H7 (cell line): Measurements from ENCODE around the gene SUN1. TPM values are rescaled to one million over a fixed set of nuclear protein-coding genes. Genes with fewer than 3 reads are reported as not detected.

Experiments
- DNase-seq: peaks from one replicate; pipeline ENCODE4 v3.0.0; 2012
- H3K27me3 ChIP-seq: 2 replicates; pipeline ENCODE4 v1.6.0; 2011; ENCODE audit warnings: mild to moderate bottlenecking, low read length; ENCODE audit not compliant: control insufficient read depth, insufficient read depth
- H3K36me3 ChIP-seq: replicated peaks from 2 replicates; pipeline ENCODE4 v1.5.1; 2011; ENCODE audit warnings: low read length; ENCODE audit not compliant: control insufficient read depth, insufficient read depth
- H3K4me3 ChIP-seq: 2 replicates; pipeline ENCODE4 v1.5.1; 2011; ENCODE audit warnings: low read depth, mild to moderate bottlenecking, control low read depth, low read length, moderate library complexity; ENCODE audit not compliant: insufficient read depth
- total RNA-seq: library from RNA; depleted of rRNA; stranded (reverse); fragments of >200 nt; shearing (Covaris generic); gene quantifications from 2 replicates; pipeline ENCODE4 v1.2.3, GENCODE V29; 2014

SUN1 gene
- total RNA-seq, 1 experiment from 2014 or later: 60.5 TPM

DNA sequence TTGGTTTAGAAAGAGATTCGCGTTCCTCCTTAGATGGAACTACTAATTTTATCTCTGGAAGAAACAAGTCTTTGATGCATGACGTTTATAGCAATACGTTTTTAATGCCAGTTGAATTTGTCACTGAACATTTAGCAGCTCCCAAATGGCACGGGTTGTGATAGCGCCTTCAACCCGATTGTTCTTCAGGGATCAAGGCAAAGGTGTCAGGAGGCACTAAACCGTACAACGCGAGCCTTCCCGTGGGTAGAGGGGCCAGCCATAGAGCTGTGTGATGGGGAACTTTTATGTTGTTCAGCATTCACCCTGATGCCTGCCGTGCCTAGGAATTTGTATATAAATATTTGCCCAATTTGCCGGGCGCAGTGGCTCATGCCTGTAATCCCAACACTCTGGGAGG lies 47.4 kb downstream of the SUN1 start:
- no peaks in the 10 kb centered on the region; the same call in 1 of the 2 replicates for H3K36me3 ChIP-seq
- no peak overlapping the region for H3K4me3 ChIP-seq
- no peaks in the 10 kb centered on the region for H3K27me3 ChIP-seq
- DNase-seq: no peak

DNA sequence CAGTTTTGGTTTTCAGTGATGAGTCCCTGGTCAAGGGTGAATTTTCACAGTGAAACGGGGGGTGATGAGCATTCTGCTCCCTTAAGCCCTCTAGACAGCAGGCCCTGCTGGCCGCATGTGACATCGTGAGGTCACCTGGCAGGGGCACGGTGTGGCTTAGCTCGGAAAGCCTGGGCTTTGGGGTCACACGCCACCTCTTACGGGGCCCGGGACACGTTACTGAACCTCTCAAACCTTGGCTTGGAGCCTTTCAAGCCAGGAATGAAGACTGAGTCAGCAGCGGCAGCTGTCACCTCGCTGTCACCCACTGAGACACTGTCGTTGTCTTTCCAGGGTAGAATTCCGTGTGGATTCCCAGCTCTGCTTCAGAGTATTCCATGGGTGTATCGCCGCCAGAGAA lies 48.2 kb downstream of the SUN1 start:
- Histone ChIP-seq H3K4me3 (no peak overlapping the region), H3K36me3 (no peaks in the 10 kb centered on the region; the same call in 1 of the 2 replicates), H3K27me3 (no peaks in the 10 kb centered on the region)
- DNase-seq: no peak

DNA sequence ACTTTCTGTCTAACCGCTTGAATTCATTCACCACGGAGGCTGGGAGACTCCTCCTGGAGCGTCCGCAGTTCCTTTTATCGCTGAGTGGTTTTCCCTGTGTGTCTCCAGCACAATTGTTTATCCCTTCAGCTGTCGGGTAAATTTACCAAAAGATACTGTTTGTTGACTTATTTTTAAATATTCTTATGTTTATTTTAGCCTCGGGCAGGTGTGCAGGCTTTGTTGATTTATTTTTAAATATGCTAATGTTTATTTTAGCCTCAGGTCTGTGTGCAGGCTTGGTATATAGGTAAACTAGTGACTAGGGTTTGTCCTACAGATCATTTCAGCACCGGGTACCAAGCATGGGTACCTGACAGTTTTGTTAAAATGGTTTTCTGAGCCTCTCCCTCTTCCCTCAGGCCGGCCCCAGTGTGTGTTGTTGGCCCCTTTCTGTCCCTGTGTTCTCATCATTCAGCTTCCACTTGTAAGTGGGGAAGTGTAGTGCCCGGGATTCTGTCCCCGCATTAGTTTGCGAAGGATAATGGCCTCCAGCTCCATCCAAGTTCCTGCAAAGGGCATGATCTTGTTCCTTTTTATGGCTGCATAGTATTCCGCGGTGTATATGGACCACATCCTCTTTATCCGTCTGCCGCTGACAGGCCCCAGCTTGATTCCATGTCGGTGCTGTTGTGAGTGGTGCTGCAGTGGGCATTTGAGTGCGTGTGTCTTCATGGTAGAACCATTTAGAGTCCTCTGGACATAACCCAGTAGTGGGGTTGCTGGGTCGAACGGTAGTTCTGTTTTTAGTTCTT lies 49.4 kb downstream of the SUN1 start:
- Histone ChIP-seq H3K27me3 (no peaks in the 10 kb centered on the region), H3K4me3 (no peak overlapping the region), H3K36me3 (peaks cover 3% of the 10 kb centered on the region)
- DNase-seq: no peak

DNA sequence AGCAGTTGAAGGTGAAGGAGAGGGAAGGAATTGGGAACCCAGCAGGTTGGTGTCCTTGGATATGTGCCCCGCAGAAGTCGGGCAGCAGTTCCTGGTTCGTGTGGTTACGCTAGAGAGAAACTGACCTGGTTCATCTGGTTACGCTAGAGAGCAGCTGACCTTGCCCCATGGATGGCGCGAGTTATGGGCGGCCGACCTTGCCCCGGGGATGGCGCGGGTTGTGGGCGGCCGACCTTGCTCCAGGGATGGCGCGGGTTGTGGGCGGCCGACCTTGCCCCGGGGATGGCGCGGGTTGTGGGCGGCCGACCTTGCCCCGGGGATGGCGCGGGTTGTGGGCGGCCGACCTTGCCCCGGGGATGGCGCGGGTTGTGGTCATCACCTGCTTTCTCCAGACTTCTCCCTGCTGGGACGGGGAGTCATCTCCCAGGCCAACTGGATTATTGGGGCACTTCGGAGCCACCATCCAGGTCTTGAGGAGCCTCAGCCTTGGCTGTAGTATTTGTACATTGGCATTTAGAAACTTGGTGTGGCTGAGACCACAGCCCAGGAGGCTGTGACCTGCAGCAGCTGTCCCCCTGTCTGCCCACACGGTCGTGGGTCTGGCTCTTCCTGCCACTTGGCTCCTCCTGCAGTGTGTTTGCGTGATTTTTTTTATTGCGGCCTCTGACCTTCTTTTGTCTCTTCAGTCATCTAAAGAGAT lies 50.2 kb downstream of the SUN1 start:
- Histone ChIP-seq H3K4me3 (no peak overlapping the region), H3K27me3 (no peaks in the 10 kb centered on the region), H3K36me3 (peaks cover 3% of the 10 kb centered on the region)
- DNase-seq: peak; percentile 46

DNA sequence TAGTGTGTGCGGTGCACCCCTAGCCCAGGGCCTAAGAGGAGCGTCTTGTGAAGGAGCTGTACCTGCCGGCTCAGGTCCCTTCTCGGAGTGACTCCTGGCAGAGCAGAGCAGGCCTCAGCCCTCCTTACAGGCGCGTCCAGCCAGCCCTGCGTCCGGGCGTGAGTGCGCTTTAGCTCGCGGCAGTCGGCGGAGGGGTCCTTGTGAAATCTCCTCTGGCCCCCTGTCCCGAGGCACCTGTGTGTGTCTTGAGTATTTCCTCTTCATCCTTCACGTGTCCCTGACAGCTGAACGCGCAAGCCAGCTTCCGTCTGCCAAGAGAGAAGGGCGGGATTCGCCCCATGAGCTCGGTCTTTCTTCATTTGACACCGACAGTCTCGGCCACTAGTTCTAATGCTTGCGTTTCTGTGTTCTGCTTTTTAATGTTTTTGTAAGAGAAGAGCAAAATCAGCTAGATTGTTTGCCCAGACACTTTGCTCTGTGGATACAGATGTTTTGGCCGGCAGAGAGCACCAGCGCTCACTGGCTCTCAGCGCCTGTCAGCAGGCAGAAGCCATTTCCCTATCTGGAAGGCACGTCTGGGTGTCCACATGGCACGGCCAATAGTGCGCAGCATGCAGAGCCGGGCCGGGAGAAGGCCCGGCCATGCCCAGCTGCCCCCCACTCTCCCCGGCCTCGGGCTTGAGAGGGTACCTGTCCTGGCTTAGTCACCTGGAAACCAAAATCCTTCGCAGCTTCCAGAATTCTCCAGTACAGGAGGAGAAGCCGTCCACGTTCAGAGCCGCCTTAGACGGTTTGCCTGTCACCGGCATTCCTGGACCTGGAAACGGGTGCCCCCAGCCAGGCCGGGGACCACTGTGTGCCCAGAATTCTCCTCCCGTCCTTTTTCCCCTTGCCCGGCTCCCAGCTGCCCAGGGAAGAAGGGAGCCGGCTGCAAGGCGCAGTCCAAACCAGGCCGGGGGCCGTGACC lies 51.1 kb downstream of the SUN1 start:
- Histone ChIP-seq H3K36me3 (peaks cover 3% of the 10 kb centered on the region), H3K4me3 (no peak overlapping the region), H3K27me3 (no peaks in the 10 kb centered on the region)
- DNase-seq: peak; percentile 60

DNA sequence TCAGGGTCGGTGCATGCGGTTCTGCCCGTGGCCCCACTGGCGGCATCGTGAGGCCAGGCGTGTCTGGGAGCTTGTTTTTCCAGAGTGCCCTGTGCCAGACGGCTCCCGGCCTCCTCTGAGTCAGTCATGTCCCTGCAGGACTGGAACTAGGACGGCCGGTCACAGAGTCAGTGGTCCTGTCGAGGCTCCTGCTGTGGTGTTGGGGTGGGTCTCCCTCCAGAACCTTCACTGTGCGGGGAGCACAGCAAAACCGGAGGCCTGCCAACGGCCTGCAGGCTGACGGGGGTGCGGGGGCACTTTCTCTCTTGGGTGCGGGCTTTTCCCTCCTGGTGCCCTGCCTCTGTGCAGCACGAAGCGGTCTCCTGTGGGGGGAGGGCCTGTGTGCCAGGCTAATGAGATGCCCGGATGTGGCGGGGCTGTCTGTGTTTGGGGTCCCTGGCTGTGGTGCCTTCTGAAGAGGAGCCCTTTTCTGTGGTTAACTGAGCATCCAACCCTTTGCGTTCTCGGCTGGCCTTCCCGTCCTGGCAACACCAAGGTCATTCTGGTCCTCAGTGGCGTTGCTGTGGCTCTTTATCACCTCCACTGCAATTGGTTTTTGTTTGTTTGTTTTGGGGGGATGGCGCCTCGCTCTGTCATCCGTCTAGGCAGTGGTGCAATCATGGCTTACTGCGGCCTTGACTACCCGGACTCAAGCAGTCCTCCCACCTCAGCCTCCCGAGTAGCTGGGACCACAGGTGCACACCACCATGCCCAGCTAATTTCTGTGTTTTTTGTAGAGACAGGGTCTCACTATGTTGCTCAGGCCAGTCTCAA lies 52.1 kb downstream of the SUN1 start:
- no peak overlapping the region for H3K4me3 ChIP-seq
- peaks cover 3% of the 10 kb centered on the region for H3K36me3 ChIP-seq
- no peak for DNase-seq
- H3K27me3 ChIP-seq: no peaks in the 10 kb centered on the region

DNA sequence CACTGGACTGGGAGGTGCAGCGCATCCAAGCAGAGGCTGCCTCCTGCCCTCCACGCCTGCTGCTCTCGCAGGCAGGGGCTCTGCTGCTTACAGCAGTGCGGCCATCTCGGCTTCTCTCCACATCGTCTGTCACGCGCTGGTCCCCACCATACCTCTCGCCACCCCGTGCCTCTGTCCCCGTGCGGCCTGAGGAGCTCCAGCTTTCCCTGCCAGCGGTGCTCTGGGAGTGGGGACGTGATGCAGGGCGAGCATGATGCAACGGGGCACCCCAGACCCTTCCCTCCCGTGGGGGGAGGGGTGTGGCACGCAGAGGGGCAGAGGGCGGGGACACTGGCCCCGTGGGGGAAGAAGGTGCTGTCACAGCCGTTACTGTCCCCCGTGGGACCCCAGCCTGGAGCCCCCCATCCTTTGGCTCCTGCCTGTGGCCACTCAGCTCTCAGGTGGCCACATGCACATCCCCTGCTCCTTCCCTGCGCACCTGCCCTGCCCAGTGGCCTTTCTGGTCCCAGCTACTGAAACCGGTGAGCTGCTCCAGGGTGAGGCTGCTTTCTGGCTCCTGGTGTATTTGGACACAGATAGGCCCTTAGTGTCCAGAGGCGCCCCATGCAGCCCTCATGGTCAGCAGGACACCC lies 53.1 kb downstream of the SUN1 start:
- no peak overlapping the region for H3K4me3 ChIP-seq
- H3K27me3 ChIP-seq: no peaks in the 10 kb centered on the region
- peak; percentile 67 for DNase-seq
- peaks cover 3% of the 10 kb centered on the region for H3K36me3 ChIP-seq

DNA sequence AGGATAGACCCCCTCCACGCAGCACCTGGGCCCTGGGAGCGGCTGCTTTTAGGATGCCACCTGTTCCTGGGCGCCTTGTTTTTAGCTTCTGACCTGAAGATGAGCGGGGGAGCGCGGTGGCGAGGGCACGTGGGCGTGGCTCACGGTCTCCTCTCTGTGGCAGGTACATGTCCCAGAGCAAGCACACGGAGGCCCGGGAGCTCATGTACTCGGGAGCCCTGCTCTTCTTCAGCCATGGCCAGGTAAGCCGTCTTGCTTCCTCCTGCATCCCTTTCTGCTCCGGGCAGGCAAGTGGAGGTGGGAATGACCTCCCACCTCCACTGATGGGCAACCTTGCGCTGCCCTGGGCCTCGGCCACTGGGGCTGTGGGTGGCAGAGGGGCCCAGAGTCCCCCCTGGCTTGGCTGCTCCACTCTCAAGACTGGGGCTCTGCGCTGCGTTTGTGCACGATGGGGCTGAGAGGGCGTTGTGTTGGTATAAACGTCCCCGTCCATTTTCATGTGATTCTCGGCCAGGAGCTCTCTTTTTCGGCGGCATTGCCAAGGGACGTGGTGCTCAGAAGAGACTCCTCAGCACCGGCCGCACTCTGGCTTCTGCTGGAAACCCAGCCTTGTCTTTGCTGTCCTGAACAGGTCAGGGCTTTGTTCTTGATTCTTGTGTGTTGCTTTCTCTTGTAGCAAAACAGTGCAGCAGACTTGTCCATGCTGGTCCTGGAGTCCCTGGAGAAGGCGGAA lies 53.8 kb downstream of the SUN1 start:
- no peaks in the 10 kb centered on the region for H3K27me3 ChIP-seq
- H3K36me3 ChIP-seq: peaks cover 7% of the 10 kb centered on the region
- no peak overlapping the region for H3K4me3 ChIP-seq
- peak; percentile 49 for DNase-seq

DNA sequence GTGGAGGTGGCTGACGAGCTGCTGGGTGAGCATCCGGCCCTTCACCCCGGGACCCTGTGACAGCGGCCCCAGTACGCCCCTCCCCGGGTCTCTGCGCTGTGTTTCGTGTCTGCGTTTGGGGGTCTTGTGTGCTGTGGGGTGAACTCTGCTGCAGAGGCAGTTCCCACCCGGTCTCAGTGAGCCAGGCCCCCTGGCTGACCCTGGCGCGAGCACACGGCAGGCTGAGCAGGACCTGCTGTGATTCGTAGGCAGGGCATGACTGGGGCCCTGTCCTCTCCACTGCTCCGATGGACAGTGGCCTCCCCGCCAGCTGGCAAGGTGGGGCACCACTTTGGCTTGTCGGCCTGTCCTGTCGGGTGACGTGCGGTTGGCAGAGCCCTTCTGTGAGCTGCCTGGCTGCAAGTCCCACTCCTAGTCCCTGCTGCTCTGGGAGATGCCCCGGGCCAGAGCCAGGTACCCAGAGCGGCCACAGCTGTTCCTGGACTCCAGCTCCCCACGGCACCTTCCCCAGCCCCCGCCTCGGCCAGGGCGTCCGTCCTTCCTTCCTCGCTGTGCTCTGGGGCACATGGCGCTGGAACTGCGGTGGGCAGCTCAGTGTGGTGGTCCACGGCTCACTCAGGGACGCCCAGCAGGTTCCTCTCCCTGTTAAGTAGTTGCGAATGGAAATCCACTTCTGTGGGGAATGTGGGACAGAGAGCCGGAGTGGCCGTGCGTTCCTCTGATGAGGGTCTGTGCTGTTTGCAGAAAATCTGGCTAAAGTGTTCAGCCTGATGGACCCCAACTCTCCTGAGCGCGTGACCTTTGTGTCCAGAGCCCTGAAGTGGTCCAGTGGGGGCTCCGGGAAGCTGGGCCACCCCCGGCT lies 54.6 kb downstream of the SUN1 start:
- no peak for DNase-seq
- H3K27me3 ChIP-seq: no peaks in the 10 kb centered on the region
- H3K36me3 ChIP-seq: peaks cover 7% of the 10 kb centered on the region
- no peak overlapping the region for H3K4me3 ChIP-seq

DNA sequence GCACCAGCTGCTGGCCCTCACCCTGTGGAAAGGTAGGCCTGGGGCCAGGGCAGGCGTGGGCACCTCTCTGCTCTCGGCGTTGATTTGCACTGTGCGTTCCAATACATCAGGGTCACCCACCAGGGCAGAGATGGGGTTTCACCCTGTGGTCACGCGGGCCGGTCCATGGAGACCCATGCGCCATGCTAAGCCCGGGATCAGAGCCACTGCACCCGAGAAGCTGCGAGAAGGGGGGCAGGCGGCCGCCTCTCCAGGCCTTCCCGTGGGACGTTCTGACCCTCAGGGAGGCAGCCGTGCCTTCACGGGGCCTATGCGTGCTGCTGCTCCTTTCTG lies 55.2 kb downstream of the SUN1 start:
- Histone ChIP-seq H3K36me3 (peaks cover 9% of the 10 kb centered on the region), H3K4me3 (no peak overlapping the region), H3K27me3 (no peaks in the 10 kb centered on the region)
- DNase-seq: no peak

DNA sequence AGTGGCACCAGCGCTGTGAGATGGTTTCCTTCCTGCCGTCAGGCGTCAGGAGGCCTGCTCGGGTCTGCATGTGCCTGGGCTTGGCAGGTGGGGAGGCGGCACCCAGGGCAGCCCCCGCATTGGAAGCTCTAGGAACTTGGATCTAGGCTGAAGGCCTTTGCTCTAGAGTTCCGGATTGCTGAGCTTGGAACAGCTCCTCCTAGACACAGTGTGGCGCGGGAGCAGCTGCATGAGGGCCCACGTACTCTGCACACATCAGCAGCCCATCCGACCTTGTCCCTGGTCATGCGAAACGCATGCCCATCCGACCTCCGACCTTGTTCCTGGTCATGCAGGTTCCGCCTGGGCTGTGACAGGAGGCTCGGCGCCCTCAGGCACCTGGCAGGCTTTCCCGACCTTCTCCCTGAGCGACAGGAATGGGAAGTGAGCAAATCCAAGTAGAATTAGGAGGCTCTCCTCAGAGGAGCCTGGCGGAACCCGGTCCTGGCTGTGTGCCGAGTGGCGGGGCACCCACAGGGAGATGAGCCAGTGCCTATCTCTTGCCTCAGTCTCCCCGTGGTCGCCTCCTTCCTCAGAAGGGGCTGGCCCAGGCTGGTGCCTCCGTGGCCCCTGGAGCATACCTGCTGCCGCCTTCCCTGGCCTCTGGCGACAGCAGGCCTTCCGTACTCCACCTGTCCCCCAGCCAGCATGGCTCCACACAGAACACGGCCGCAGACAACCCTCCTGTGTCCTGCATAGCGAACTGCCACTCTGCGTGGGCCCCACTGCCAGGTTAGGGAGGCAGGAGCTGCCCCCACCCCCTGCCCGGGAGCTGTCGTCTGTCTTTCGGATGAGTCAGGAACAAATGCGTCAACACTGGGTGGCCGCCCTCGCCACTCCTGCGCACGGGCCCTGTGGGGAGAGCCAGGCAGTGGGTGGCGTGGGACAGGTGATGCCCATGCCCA lies 56.1 kb downstream of the SUN1 start:
- DNase-seq: no peak
- H3K27me3 ChIP-seq: no peaks in the 10 kb centered on the region
- H3K4me3 ChIP-seq: no peak overlapping the region; the same call in 1 of the 2 replicates
- H3K36me3 ChIP-seq: peaks cover 9% of the 10 kb centered on the region

DNA sequence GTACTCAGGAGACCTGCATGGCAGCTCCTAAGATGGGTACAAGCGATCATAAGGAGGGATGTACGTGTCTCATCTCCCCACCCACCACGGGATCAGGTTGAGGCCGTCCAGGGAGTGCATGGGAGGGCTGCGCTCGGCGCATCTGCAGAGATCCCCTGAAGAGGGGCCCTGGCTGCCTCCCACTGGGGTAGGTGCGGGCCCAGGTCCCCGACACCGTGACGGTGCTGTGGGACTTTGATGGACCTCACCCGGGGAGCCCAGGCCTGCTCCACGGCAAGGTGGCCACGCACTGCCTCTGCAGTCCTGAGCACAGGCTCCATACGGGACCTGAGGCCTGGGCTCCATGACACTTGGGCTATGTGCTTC lies 56.7 kb downstream of the SUN1 start:
- H3K36me3 ChIP-seq: peaks cover 11% of the 10 kb centered on the region

More for the DNA sequence above, 56.7 kb downstream of the SUN1 start:
- no peak for DNase-seq
- no peaks in the 10 kb centered on the region for H3K27me3 ChIP-seq
- peak overlapping the region; percentile 35 for H3K4me3 ChIP-seq
